Astrocyte (in vitro differentiated cells and primary cell): ENCODE data around the gene VDAC1. TPM values are rescaled to one million over a fixed set of nuclear protein-coding genes. Genes with fewer than 3 reads are reported as not detected.
A peak's percentile ranks its signal among the peaks of the same experiment; 100 is the strongest.

Source experiments
- DNase-seq: peaks from one replicate; pipeline ENCODE4 v3.0.0-alpha.2; 2010; ENCODE audit warnings: low read depth
- FAIRE-seq: peaks from 2 replicates; lab custom pipeline; 2011; peaks lifted over from hg19 to GRCh38; lab: Jason Lieb, UNC
- H2AFZ ChIP-seq: 2 replicates; pipeline ENCODE4 v1.6.0; 2012; ENCODE audit warnings: low read depth, low read length, inconsistent platforms
- H3K27ac ChIP-seq: 2 replicates; pipeline ENCODE4 v1.5.1; 2011; ENCODE audit warnings: low read depth, low read length, inconsistent platforms
- H3K27me3 ChIP-seq: 2 replicates; pipeline ENCODE4 v1.6.0; 2011; ENCODE audit warnings: low read length, inconsistent platforms; ENCODE audit not compliant: insufficient read depth
- H3K36me3 ChIP-seq: 2 replicates; pipeline ENCODE4 v1.5.1; 2011; ENCODE audit warnings: low read length, inconsistent platforms; ENCODE audit not compliant: insufficient read depth
- H3K4me1 ChIP-seq: 2 replicates; pipeline ENCODE4 v1.5.1; 2011; ENCODE audit warnings: low read length, inconsistent platforms; ENCODE audit not compliant: insufficient read depth
- H3K4me2 ChIP-seq: 2 replicates; pipeline ENCODE4 v1.6.0; 2012; ENCODE audit warnings: low read length, inconsistent platforms
- H3K4me3 ChIP-seq: 2 replicates; pipeline ENCODE4 v1.5.1; 2011; ENCODE audit warnings: low read depth, mild to moderate bottlenecking, low read length, inconsistent platforms; ENCODE audit not compliant: insufficient read depth
- H3K79me2 ChIP-seq: 2 replicates; pipeline ENCODE4 v1.6.0; 2012; ENCODE audit warnings: mild to moderate bottlenecking, low read length, inconsistent platforms; ENCODE audit not compliant: insufficient read depth
- H3K9ac ChIP-seq: 2 replicates; pipeline ENCODE4 v1.6.0; 2012; ENCODE audit warnings: mild to moderate bottlenecking, low read length, inconsistent platforms
- H3K9me3 ChIP-seq: 2 replicates; pipeline ENCODE4 v1.5.1; 2012; ENCODE audit warnings: low read depth, mild to moderate bottlenecking, low read length, inconsistent platforms; ENCODE audit not compliant: insufficient read depth
- H4K20me1 ChIP-seq: 2 replicates; pipeline ENCODE4 v1.6.0; 2012; ENCODE audit warnings: low read length, inconsistent platforms; ENCODE audit not compliant: insufficient read depth
- H3K27ac Mint-ChIP-seq: one replicate; pipeline ENCODE4 v1.8.0; 2021; ENCODE audit warnings: mild to moderate bottlenecking, mixed read lengths; ENCODE audit not compliant: unreplicated experiment
- H3K27me3 Mint-ChIP-seq: one replicate; pipeline ENCODE4 v1.8.0; 2021; ENCODE audit warnings: low read depth, mixed read lengths; ENCODE audit not compliant: unreplicated experiment
- H3K36me3 Mint-ChIP-seq: one replicate; pipeline ENCODE4 v1.8.0; 2021; ENCODE audit warnings: low read depth, mixed read lengths; ENCODE audit not compliant: unreplicated experiment
- H3K4me1 Mint-ChIP-seq: one replicate; pipeline ENCODE4 v1.8.0; 2021; ENCODE audit warnings: low read depth, mixed read lengths; ENCODE audit not compliant: unreplicated experiment
- H3K4me3 Mint-ChIP-seq: one replicate; pipeline ENCODE4 v1.8.0; 2021; ENCODE audit warnings: mild to moderate bottlenecking, moderate library complexity, mixed read lengths; ENCODE audit not compliant: unreplicated experiment
- H3K9me3 Mint-ChIP-seq: one replicate; pipeline ENCODE4 v1.8.0; 2021; ENCODE audit warnings: mild to moderate bottlenecking, mixed read lengths; ENCODE audit not compliant: unreplicated experiment
- EZH2 ChIP-seq: IDR thresholded peaks from 2 replicates; pipeline ENCODE4 v1.6.1; 2012; ENCODE audit warnings: mild to moderate bottlenecking, low read length, inconsistent platforms; ENCODE audit not compliant: insufficient read depth
- total RNA-seq: library from RNA; stranded (reverse); gene quantifications from 2 replicates; pipeline ENCODE4 v1.2.1, GENCODE V29; 2021
- TF ChIP-seq, protein P1 (sequence below): IDR thresholded peaks from 2 replicates; pipeline ENCODE4 v1.5.1; 2011; ENCODE audit warnings: low read depth, mild to moderate bottlenecking, inconsistent platforms, low read length, moderate library complexity; ENCODE audit not compliant: insufficient read depth

Gene VDAC1
- total RNA-seq, 1 donor from 2014 or later = 364 TPM

- Mint-ChIP-seq H3K4me3 (no peak overlapping the region), H3K4me1 (peaks cover 54% of the 10 kb centered on the region), H3K9me3 (no peaks in the 10 kb centered on the region), H3K36me3 (peaks cover 8% of the 10 kb centered on the region), H3K27ac (no peak overlapping the region), H3K27me3 (no peaks in the 10 kb centered on the region)
- Histone ChIP-seq H3K9ac (no peak overlapping the region), H3K27me3 (no peaks in the 10 kb centered on the region), H3K4me3 (no peak overlapping the region), H3K4me1 (peaks cover 32% of the 10 kb centered on the region), H3K79me2 (peaks cover 100% of the 10 kb centered on the region), H4K20me1 (peaks cover 99% of the 10 kb centered on the region), H3K27ac (no peak overlapping the region), H3K36me3 (peaks cover 4% of the 10 kb centered on the region), H3K4me2 (no peak overlapping the region), H3K9me3 (no peaks in the 10 kb centered on the region), H2AFZ (no peak overlapping the region)
- no peak for TF ChIP-seq EZH2
- TF ChIP-seq, protein P1, sequence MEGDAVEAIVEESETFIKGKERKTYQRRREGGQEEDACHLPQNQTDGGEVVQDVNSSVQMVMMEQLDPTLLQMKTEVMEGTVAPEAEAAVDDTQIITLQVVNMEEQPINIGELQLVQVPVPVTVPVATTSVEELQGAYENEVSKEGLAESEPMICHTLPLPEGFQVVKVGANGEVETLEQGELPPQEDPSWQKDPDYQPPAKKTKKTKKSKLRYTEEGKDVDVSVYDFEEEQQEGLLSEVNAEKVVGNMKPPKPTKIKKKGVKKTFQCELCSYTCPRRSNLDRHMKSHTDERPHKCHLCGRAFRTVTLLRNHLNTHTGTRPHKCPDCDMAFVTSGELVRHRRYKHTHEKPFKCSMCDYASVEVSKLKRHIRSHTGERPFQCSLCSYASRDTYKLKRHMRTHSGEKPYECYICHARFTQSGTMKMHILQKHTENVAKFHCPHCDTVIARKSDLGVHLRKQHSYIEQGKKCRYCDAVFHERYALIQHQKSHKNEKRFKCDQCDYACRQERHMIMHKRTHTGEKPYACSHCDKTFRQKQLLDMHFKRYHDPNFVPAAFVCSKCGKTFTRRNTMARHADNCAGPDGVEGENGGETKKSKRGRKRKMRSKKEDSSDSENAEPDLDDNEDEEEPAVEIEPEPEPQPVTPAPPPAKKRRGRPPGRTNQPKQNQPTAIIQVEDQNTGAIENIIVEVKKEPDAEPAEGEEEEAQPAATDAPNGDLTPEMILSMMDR = no peak
- FAIRE-seq (no peak), DNase-seq (no peak)
Observed at GRCh38 chr5:133998042-133998441, 6.7 kb downstream of the VDAC1 start.

DNA sequence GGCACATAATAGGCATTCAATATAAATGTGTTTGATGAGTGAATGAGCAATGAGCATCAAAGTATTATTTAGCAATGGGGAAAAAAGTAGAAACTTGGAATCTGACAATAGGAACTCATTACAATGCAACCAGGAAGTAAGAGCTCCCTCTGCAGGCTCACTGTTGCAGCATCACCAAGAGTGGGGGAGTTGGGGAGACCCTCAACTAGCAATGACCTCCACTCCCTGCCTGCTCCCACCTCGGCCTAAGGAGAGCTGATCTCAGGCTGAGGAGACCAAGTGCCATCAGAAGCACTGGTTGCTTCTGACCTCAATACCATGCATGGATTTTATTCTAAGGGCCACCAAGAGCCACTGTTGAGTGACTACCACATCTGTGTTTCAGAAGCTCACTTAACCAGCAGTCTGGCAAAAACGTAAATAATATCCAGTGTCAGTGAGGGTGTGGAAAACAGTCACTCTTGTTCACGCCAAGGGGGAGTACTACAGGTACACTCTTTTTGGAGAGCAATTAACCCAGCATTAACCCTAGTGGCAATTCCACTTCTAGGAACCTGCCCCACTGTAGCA, 8.0 kb downstream of the VDAC1 start:
- Histone ChIP-seq H3K9me3 (no peaks in the 10 kb centered on the region), H3K79me2 (peaks cover 100% of the 10 kb centered on the region), H3K4me3 (no peak overlapping the region), H3K36me3 (peaks cover 4% of the 10 kb centered on the region), H3K27ac (no peak overlapping the region), H4K20me1 (peaks cover 98% of the 10 kb centered on the region), H3K27me3 (no peaks in the 10 kb centered on the region), H2AFZ (no peak overlapping the region), H3K9ac (no peak overlapping the region), H3K4me1 (peaks cover 26% of the 10 kb centered on the region), H3K4me2 (no peak overlapping the region)
- H3K4me1 Mint-ChIP-seq = peaks cover 52% of the 10 kb centered on the region
- no peaks in the 10 kb centered on the region for H3K9me3 Mint-ChIP-seq
- H3K27ac Mint-ChIP-seq = no peak overlapping the region
- H3K4me3 Mint-ChIP-seq = no peak overlapping the region
- FAIRE-seq (no peak), DNase-seq (no peak)
- no peaks in the 10 kb centered on the region for H3K27me3 Mint-ChIP-seq
- no peak for TF ChIP-seq EZH2
- TF ChIP-seq, protein P1 = peak; percentile 49
- H3K36me3 Mint-ChIP-seq = peaks cover 10% of the 10 kb centered on the region

GRCh38 chr5:133995883-133996563, 8.8 kb downstream of the VDAC1 start:
- H3K4me3 Mint-ChIP-seq = no peak overlapping the region
- no peaks in the 10 kb centered on the region for H3K9me3 Mint-ChIP-seq
- peaks cover 26% of the 10 kb centered on the region for H3K4me1 ChIP-seq
- no peak for FAIRE-seq
- H3K27me3 Mint-ChIP-seq = no peaks in the 10 kb centered on the region
- H3K27ac Mint-ChIP-seq = no peak overlapping the region
- H3K4me1 Mint-ChIP-seq = peaks cover 51% of the 10 kb centered on the region
- no peak overlapping the region for H2AFZ ChIP-seq
- H3K4me3 ChIP-seq = no peak overlapping the region
- DNase-seq = no peak
- H3K9ac ChIP-seq = no peak overlapping the region
- H3K36me3 Mint-ChIP-seq = peaks cover 7% of the 10 kb centered on the region
- no peak for TF ChIP-seq EZH2
- TF ChIP-seq, protein P1 = no peak
- H3K36me3 ChIP-seq = peaks cover 6% of the 10 kb centered on the region
- H3K27ac ChIP-seq = no peak overlapping the region
- H3K27me3 ChIP-seq = no peaks in the 10 kb centered on the region
- peaks cover 100% of the 10 kb centered on the region for H3K79me2 ChIP-seq
- H3K9me3 ChIP-seq = no peaks in the 10 kb centered on the region
- peak overlapping the region; percentile 31 for H3K4me2 ChIP-seq
- H4K20me1 ChIP-seq = peaks cover 98% of the 10 kb centered on the region
